NCI-H1048 (cell line): Measurements from ENCODE around the gene CNNM4.

Experiments used
- DNase-seq: peaks from one replicate; lab custom pipeline; 2025; lab: John Stamatoyannopoulos, UW

CNNM4 gene

GRCh38 chr2:96760036-96760985, at the start of gene CNNM4:
Gene CNNM4 (plus strand): TSS chr2:96760902. CDS start chr2:96761000, 98 bp downstream.
- DNase-seq: peak; percentile 87

DNA sequence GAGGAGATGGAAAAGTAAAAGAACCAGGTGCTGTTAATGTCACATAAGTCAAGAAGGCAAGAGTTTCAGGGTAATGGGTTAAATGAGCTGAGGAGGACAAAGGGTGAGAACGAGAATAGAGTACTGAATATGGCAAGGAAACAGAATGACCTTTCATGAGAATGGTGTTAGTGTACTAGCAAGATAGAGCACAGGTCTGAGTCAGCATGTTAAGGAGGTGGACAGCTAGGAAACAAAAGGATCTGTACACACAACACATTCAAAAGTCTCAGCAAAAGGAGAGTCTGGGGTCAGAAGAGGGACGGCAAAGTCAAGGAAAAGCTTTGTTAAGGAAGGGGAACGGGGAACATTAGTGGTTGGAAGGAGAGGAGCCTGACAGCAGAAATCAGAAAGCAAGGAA, 49.7 kb upstream of the CNNM4 start:
- DNase-seq: no peak

GRCh38 chr2:96715658-96716057, 45.0 kb upstream of the CNNM4 start:
- no peak for DNase-seq

- DNase-seq: no peak
Observed at GRCh38 chr2:96716388-96716787, 44.3 kb upstream of the CNNM4 start.

- DNase-seq: no peak
Observed at GRCh38 chr2:96726131-96726530, 34.6 kb upstream of the CNNM4 start.

GRCh38 chr2:96727431-96727830, 33.3 kb upstream of the CNNM4 start:
- no peak for DNase-seq

- DNase-seq: no peak
Observed at GRCh38 chr2:96729748-96730147, 31.0 kb upstream of the CNNM4 start.

GRCh38 chr2:96730212-96730611, 30.5 kb upstream of the CNNM4 start:
- no peak for DNase-seq

- no peak for DNase-seq
Observed at GRCh38 chr2:96733931-96734330, 26.8 kb upstream of the CNNM4 start.

GRCh38 chr2:96734880-96735583, 25.7 kb upstream of the CNNM4 start:
- no peak for DNase-seq

- no peak for DNase-seq
Observed at GRCh38 chr2:96737251-96737650, 23.5 kb upstream of the CNNM4 start.

DNA sequence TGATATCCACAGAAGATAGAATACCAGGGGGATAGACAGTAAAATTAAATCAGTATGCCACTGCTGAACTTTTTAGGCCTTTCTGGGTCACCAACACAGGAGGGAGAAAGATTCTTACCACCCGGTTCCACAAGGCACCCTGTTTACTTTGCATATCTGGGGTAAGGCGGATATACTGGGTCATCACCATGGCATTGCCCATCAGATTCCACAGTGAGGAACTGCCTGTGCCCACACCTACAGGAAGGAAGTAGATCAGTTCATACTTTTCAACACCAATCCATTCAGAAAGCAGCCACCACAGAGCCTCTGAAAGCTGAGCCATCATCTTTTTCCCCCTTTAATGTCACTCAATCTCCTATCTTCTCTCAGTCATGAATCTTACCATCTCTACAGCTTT, 22.9 kb upstream of the CNNM4 start:
- no peak for DNase-seq

DNA sequence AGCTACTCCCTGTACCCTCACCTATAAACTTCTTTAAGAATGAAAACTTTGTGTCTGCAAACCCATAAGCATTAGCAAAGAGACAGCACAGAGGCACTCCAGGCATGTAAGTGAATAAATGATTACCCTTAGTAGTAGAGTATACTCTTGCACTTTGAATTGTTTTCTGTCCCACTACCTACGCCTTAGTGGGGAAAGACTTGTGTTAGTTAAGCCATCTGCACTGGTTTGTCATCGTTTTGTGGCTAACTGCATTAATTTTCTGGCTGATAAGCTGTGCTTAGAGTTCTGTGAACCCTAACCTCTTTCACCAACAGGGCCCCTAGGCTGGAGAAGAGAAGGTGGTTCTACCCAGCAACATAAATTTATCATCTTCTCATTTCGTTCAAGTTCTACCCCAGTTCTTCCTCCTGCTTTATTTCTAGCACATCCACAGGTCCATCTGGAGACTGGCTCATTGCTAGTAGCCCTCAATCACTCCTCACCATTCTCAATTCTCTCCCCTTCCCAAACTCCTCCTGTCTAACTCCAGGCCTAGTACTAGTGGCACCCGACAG, 21.5 kb upstream of the CNNM4 start:
- no peak for DNase-seq

GRCh38 chr2:96739633-96740428, 20.9 kb upstream of the CNNM4 start, which contains the start of gene LMAN2L:
Gene LMAN2L (minus strand): TSS chr2:96740064. CDS start chr2:96740040, 24 bp downstream.
- peak; percentile 97 for DNase-seq

DNA sequence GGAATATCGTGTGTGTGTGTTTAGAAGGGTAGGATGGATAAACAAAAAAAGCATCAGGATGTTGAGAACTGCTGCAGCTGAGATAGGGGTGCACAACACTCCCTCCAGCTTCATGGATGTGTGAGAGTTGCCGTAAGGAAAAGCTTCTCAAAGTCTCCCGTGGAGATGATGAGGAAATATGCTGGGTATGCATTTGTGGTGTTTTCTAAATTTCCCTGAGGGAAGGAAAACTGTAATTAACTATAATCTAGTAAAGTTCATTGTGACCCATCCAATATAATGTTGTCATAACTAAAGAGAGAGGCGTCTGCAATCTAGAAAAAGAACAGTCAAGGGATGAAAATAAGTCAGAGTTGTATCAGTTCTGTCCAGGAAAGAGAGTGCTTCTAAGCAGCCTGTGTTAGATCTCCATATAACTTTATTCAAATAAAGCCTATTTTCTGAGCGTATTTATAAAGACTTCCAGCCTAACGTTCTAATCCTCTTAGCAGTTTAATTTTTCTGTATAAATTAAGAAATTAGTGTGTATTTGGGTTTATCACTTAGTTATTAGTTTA, 13.6 kb upstream of the CNNM4 start:
- no peak for DNase-seq

GRCh38 chr2:96751800-96752199, 8.9 kb upstream of the CNNM4 start:
- no peak for DNase-seq

- DNase-seq: no peak
Observed at GRCh38 chr2:96753661-96754282, 6.9 kb upstream of the CNNM4 start.

DNA sequence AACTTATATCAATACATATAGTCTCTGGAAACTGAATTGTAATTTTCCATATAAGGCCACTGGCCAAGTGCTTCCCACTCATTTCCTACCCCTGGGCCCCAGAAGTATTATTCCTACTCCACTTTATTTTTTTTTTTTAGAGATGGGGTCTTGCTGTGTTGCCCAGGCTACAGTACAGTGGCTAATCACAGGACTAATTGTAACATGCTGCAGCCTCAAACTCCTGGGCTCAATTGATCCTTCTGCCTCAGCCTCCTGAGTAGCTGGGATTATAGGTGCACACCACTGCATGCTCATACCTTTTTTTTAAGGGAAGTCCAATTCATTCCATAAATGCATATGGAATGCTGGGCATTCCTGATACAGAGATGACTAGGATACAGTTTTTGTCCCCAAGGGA, 6.4 kb upstream of the CNNM4 start:
- DNase-seq: no peak

- DNase-seq: no peak
Observed at GRCh38 chr2:96756788-96757476, 3.8 kb upstream of the CNNM4 start.

GRCh38 chr2:96757477-96757860, 3.2 kb upstream of the CNNM4 start:
- DNase-seq: no peak

- no peak for DNase-seq
Observed at GRCh38 chr2:96758987-96759386, 1.7 kb upstream of the CNNM4 start.
